ENCODE measurements around the gene CYP2R1.
A peak's percentile ranks its signal among the peaks of the same experiment; 100 is the strongest.

Gene CYP2R1, protein sequence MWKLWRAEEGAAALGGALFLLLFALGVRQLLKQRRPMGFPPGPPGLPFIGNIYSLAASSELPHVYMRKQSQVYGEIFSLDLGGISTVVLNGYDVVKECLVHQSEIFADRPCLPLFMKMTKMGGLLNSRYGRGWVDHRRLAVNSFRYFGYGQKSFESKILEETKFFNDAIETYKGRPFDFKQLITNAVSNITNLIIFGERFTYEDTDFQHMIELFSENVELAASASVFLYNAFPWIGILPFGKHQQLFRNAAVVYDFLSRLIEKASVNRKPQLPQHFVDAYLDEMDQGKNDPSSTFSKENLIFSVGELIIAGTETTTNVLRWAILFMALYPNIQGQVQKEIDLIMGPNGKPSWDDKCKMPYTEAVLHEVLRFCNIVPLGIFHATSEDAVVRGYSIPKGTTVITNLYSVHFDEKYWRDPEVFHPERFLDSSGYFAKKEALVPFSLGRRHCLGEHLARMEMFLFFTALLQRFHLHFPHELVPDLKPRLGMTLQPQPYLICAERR

DNA sequence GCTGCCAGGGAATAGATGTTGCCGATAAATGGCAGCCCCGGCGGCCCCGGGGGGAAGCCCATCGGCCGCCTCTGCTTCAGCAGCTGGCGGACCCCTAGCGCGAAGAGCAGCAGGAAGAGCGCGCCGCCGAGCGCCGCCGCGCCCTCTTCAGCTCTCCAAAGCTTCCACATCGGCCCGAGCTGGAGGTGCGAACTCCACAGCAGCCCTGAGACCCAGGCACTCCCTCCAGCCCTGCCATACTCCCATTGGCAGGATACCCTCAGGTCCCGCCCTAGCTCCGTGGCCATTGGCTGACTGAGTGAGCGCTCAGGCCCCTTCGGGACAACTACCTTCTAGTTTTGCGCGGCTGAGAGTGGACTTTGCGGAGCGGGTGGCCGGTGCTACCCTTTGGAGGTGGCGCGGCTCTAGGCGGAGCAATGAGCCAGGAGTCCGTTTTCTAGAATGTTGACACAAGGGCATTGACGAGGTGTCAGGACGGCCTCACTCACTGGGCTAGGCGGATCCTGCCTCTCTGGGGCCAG lies at the start of gene CYP2R1:
CYP2R1 (minus strand) TSS at position 196 of the 521 bp plus-strand sequence; CDS start at position 170, 26 bp downstream.
- TF ChIP-seq, protein P1, sequence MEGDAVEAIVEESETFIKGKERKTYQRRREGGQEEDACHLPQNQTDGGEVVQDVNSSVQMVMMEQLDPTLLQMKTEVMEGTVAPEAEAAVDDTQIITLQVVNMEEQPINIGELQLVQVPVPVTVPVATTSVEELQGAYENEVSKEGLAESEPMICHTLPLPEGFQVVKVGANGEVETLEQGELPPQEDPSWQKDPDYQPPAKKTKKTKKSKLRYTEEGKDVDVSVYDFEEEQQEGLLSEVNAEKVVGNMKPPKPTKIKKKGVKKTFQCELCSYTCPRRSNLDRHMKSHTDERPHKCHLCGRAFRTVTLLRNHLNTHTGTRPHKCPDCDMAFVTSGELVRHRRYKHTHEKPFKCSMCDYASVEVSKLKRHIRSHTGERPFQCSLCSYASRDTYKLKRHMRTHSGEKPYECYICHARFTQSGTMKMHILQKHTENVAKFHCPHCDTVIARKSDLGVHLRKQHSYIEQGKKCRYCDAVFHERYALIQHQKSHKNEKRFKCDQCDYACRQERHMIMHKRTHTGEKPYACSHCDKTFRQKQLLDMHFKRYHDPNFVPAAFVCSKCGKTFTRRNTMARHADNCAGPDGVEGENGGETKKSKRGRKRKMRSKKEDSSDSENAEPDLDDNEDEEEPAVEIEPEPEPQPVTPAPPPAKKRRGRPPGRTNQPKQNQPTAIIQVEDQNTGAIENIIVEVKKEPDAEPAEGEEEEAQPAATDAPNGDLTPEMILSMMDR (IDR thresholded peaks at IDR 0.05; ENCODE audit: insufficient read depth, low read depth, low read length, missing control alignments) = no peak
- H3K4me3 ChIP-seq (ENCODE audit: low read depth, low read length) = peak within 1 kb of the TSS; percentile 84
- peak; percentile 99 for DNase-seq (ENCODE audit: low read depth)

DNA sequence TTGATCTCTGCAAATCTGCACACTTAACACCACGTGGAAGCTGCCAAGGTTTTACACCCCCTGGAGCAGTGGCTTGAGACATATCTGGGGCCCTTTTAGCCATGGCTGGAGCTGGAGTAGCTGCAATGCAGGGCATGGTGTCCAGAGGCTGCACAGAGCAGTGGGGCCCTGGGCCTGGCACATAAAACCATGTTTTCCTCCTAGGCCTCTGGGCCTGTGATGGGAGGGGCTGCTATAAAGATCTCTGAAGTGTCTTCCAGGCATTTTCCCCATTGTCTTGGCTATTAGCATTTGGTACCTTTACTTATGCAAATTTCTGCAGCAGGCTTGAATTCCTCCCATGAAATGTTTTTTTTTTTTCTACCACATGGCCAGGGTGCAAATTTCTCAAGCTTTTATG lies 46.9 kb upstream of the CYP2R1 start:
- TF ChIP-seq, protein P1 (IDR thresholded peaks at IDR 0.05; ENCODE audit: insufficient read depth, low read depth, low read length, missing control alignments) = no peak
- no peak overlapping the region for H3K4me3 ChIP-seq (ENCODE audit: low read depth, low read length)
- DNase-seq (ENCODE audit: low read depth) = no peak

DNA sequence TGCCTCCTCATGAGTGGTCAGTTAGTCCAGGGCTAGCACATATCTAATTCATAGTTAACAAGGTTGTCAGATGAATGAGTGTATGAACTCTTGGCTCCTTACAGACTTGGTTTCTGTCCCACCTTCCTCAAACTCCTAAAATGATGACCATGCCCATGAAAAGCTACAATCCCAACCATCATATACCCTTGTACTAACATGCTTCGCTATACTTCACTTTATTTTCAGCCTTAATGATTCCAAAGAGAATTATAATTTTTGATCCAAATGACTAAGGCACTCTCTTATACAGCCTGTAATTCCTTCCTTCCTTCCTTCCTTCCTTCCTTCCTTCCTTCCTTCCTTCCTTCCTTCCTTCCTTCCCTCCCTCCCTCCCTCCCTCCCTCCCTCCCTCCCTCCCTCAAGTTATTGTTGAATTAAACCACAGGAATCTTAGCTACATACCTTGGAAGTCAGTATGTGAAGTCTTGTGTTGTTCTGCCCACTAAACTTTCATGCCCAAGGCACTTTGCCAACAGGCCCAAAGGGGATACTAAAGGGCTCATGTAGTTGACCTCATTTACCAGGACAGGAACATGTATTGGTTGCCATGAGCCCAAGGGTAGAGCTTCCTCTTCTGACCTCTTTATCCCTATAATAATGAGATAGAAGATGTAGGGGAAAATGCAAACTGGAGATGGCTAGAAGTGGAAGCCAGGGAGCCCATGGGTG lies 42.8 kb upstream of the CYP2R1 start:
- no peak for DNase-seq (ENCODE audit: low read depth)
- TF ChIP-seq, protein P1 (IDR thresholded peaks at IDR 0.05; ENCODE audit: insufficient read depth, low read depth, low read length, missing control alignments) = no peak
- H3K4me3 ChIP-seq (ENCODE audit: low read depth, low read length) = no peak overlapping the region

DNA sequence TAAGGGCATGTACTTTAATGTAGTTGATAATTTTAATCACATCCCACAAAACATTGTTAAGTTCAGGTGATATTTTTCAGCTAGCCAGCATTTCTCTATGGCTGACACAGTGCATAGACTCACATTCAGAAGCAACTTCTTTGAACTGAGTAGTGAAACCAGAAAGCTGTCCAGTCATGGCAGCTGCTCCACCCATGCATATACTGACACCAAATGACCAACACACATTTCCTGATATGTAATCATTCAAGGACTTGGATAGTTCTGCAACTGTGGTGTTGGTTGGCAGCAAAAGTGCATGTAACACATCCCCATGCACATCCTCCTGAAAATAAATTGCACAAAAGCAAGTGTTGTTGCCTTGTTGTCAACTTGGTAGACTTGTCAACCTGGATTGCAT lies 40.4 kb upstream of the CYP2R1 start:
- no peak for DNase-seq (ENCODE audit: low read depth)
- H3K4me3 ChIP-seq (ENCODE audit: low read depth, low read length) = no peak overlapping the region
- TF ChIP-seq, protein P1 (IDR thresholded peaks at IDR 0.05; ENCODE audit: insufficient read depth, low read depth, low read length, missing control alignments) = no peak

DNA sequence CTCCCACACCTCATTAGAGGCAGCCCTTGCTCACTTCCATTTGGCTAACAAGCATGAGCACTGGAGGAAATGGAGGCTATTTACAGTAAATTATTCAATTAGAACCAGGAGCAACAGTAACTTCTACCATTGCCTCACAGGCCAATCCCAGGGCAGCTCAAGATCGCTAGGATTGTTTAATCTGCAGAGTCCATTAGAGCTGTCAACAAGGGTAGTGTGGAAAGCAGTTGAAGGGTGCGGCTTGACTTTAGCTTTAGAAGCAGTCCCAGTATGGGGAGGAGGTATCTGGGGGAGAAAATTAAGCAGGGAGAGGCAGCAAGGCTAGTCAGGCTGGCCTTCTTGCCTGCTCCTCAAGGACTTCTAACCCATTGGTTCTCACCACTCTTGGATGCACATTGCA lies 38.3 kb upstream of the CYP2R1 start:
- TF ChIP-seq, protein P1 (IDR thresholded peaks at IDR 0.05; ENCODE audit: insufficient read depth, low read depth, low read length, missing control alignments) = no peak
- no peak for DNase-seq (ENCODE audit: low read depth)
- H3K4me3 ChIP-seq (ENCODE audit: low read depth, low read length) = no peak overlapping the region

DNA sequence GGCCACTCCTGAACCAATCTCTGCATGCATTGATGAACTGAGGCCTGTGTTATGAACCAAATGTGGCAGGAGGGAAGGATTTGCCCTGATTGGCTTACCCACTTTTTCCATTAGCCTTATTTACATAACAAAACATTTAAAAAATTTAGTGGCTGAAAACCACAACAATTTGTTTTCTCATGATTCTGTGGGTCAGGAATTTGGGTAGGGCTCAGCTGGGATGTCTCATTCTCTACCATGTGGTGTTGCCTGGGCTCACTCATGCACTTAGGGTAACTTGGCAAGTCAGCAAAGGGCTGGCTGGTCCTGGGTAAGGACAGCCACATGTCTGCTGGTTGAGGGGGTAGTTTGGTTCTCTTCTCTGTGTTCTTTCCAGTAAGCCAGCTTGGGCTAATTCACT lies 35.1 kb upstream of the CYP2R1 start:
- TF ChIP-seq, protein P1 (IDR thresholded peaks at IDR 0.05; ENCODE audit: insufficient read depth, low read depth, low read length, missing control alignments) = no peak
- no peak overlapping the region for H3K4me3 ChIP-seq (ENCODE audit: low read depth, low read length)
- DNase-seq (ENCODE audit: low read depth) = no peak

Measured in GM12865 (cell line).